Parathyroid adenoma (tissue), 2 donors: ENCODE measurements around the gene PPP2R5E.

Experiments
- H2AFZ ChIP-seq: fragments of 300-600 bp; sonication (generic); one replicate; pipeline ENCODE4 v1.7.0; 2017; ENCODE audit warnings: antibody characterized with exemption, mild to moderate bottlenecking
- H3K27ac ChIP-seq: fragments of 300-600 bp; sonication (generic); one replicate; pipeline ENCODE4 v1.7.0; 2017
- H3K27me3 ChIP-seq: fragments of 300-600 bp; sonication (generic); one replicate; pipeline ENCODE4 v1.7.0; 2017; ENCODE audit warnings: low read length; ENCODE audit not compliant: control insufficient read depth, insufficient read depth
- H3K36me3 ChIP-seq: fragments of 300-600 bp; sonication (generic); one replicate; pipeline ENCODE4 v1.7.0; 2017; ENCODE audit warnings: low read length; ENCODE audit not compliant: control insufficient read depth, insufficient read depth
- H3K4me1 ChIP-seq: fragments of 300-600 bp; sonication (generic); one replicate; pipeline ENCODE4 v1.7.0; 2017; ENCODE audit warnings: control low read depth
- H3K4me2 ChIP-seq: fragments of 300-600 bp; sonication (generic); one replicate; pipeline ENCODE4 v1.7.0; 2017; ENCODE audit warnings: low read length
- H3K4me3 ChIP-seq: fragments of 300-600 bp; sonication (generic); one replicate; pipeline ENCODE4 v1.7.0; 2017; ENCODE audit warnings: low read depth, low read length
- H3K79me2 ChIP-seq: fragments of 300-600 bp; sonication (generic); one replicate; pipeline ENCODE4 v1.7.0; 2017; ENCODE audit warnings: control low read depth
- H3K9ac ChIP-seq: fragments of 300-600 bp; sonication (generic); one replicate; pipeline ENCODE4 v1.7.0; 2017; ENCODE audit warnings: mild to moderate bottlenecking
- H3K9me3 ChIP-seq: fragments of 300-600 bp; sonication (generic); one replicate; pipeline ENCODE4 v1.7.0; 2017; ENCODE audit warnings: low read length; ENCODE audit not compliant: control insufficient read depth
- TF ChIP-seq, protein P1 (sequence below): fragments of 300-600 bp; sonication (generic); IDR thresholded peaks from one replicate; pipeline ENCODE4 v1.7.0; 2017; ENCODE audit warnings: antibody characterized with exemption, mild to moderate bottlenecking
- donor health status: primary hyperparathyroidism.

PPP2R5E gene

DNA sequence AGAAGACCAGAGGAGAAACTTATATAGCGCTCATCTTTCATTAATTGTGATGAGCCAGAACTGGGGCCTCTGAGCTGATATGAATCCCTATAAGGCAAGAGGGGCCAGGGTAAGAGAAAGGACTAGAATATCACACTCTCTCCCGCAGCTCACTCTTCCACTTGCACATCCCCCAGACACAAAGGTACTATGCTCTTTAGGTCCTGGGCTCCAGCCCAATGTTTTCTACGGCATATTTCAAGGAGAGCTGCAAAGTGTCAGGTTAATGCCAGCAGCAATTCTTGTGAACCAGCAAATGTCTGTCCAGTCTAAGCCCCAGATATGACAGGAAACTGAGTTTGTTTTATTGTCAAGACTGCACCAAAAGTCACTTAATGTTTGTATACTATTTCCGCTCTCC, 29.4 kb downstream of the PPP2R5E start:
- no peak overlapping the region for H3K4me2 ChIP-seq
- no peaks in the 10 kb centered on the region for H3K27me3 ChIP-seq
- no peak overlapping the region for H3K4me3 ChIP-seq
- peaks cover 5% of the 10 kb centered on the region for H3K4me1 ChIP-seq
- no peak overlapping the region for H2AFZ ChIP-seq
- TF ChIP-seq, protein P1, sequence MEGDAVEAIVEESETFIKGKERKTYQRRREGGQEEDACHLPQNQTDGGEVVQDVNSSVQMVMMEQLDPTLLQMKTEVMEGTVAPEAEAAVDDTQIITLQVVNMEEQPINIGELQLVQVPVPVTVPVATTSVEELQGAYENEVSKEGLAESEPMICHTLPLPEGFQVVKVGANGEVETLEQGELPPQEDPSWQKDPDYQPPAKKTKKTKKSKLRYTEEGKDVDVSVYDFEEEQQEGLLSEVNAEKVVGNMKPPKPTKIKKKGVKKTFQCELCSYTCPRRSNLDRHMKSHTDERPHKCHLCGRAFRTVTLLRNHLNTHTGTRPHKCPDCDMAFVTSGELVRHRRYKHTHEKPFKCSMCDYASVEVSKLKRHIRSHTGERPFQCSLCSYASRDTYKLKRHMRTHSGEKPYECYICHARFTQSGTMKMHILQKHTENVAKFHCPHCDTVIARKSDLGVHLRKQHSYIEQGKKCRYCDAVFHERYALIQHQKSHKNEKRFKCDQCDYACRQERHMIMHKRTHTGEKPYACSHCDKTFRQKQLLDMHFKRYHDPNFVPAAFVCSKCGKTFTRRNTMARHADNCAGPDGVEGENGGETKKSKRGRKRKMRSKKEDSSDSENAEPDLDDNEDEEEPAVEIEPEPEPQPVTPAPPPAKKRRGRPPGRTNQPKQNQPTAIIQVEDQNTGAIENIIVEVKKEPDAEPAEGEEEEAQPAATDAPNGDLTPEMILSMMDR: no peak
- no peak overlapping the region for H3K27ac ChIP-seq
- H3K79me2 ChIP-seq: peaks cover 25% of the 10 kb centered on the region
- H3K9ac ChIP-seq: no peak overlapping the region
- no peaks in the 10 kb centered on the region for H3K36me3 ChIP-seq
- no peaks in the 10 kb centered on the region for H3K9me3 ChIP-seq

DNA sequence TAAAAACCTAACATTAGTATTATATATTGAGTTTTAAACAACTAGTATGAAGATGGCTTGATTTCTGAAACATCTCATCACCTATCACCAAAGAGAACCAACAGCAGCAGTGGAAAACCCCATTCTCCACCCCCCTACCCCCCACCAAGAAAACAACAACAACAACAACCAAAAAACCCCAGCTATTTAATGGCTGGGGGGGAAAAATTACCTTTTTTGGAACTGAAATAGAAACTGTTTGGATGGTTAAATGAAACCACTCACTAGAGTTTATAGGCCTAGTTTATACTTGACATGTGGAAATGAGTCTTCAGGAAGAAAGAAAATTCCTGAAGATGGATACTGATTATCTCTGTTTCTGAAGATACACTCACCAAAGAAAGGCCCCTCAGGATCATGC, 30.3 kb downstream of the PPP2R5E start:
- TF ChIP-seq, protein P1: no peak
- Histone ChIP-seq H3K4me3 (no peak overlapping the region), H3K9me3 (no peaks in the 10 kb centered on the region), H3K79me2 (peaks cover 25% of the 10 kb centered on the region), H3K4me2 (no peak overlapping the region), H3K4me1 (peaks cover 5% of the 10 kb centered on the region), H3K27me3 (no peaks in the 10 kb centered on the region), H2AFZ (no peak overlapping the region), H3K36me3 (no peaks in the 10 kb centered on the region), H3K9ac (no peak overlapping the region), H3K27ac (no peak overlapping the region)

- Histone ChIP-seq H3K27me3 (no peaks in the 10 kb centered on the region), H3K36me3 (no peaks in the 10 kb centered on the region), H3K79me2 (peaks cover 34% of the 10 kb centered on the region), H3K9ac (no peak overlapping the region), H3K4me1 (peaks cover 5% of the 10 kb centered on the region), H3K9me3 (no peaks in the 10 kb centered on the region), H3K4me2 (no peak overlapping the region), H3K27ac (no peak overlapping the region), H2AFZ (no peak overlapping the region), H3K4me3 (no peak overlapping the region)
- TF ChIP-seq, protein P1: no peak
Observed at GRCh38 chr14:63510538-63510937, 32.6 kb downstream of the PPP2R5E start.

- Histone ChIP-seq H2AFZ (no peak overlapping the region), H3K4me3 (no peak overlapping the region), H3K36me3 (no peaks in the 10 kb centered on the region), H3K79me2 (peaks cover 44% of the 10 kb centered on the region), H3K9me3 (no peaks in the 10 kb centered on the region), H3K4me1 (no peaks in the 10 kb centered on the region), H3K9ac (no peak overlapping the region), H3K4me2 (no peak overlapping the region), H3K27me3 (no peaks in the 10 kb centered on the region), H3K27ac (no peak overlapping the region)
- TF ChIP-seq, protein P1: no peak
Observed at GRCh38 chr14:63508033-63508432, 35.1 kb downstream of the PPP2R5E start.

- no peaks in the 10 kb centered on the region for H3K27me3 ChIP-seq
Observed at GRCh38 chr14:63504648-63505047, 38.5 kb downstream of the PPP2R5E start.

More at GRCh38 chr14:63504648-63505047, 38.5 kb downstream of the PPP2R5E start:
- Histone ChIP-seq H3K9me3 (no peaks in the 10 kb centered on the region), H3K79me2 (peaks cover 38% of the 10 kb centered on the region), H3K36me3 (no peaks in the 10 kb centered on the region), H3K4me2 (no peak overlapping the region), H3K4me1 (no peaks in the 10 kb centered on the region), H3K9ac (no peak overlapping the region), H3K4me3 (no peak overlapping the region), H2AFZ (no peak overlapping the region), H3K27ac (no peak overlapping the region)
- TF ChIP-seq, protein P1: no peak
